B cell (primary cell): ENCODE results near the gene PCGF1. TPM values are rescaled to one million over a fixed set of nuclear protein-coding genes. Genes with fewer than 3 reads are reported as not detected.
"Not testable (repeated sequence)": the region's sequence is repeated elsewhere in the genome, so short reads cannot be mapped to it uniquely, and the experiment has no call there.

Experiments
- ATAC-seq: fragments of 200-7000 bp; cut with Tn5 transposase; one replicate; pipeline ENCODE4 v1.10.0; 2021; ENCODE audit warnings: low read depth, mild to moderate bottlenecking, moderate number of reproducible peaks, moderate library complexity
- CTCF ChIA-PET: fragments of 350-600 bp; sonication (Branson Sonifier 250); formaldehyde crosslinking; loops from one replicate; lab custom pipeline; 2021; ENCODE audit warnings: antibody characterized with exemption, inconsistent platforms; lab: Charles Lee
- POLR2A ChIA-PET: fragments of 350-600 bp; sonication (Branson Sonifier 250); formaldehyde crosslinking; loops from one replicate; lab custom pipeline; 2021; ENCODE audit warnings: antibody characterized with exemption; lab: Charles Lee
- DNase-seq: peaks from one replicate; pipeline ENCODE4 v3.0.0; 2013
- H2AFZ ChIP-seq: 2 replicates; pipeline ENCODE4 v1.6.1; 2012; ENCODE audit warnings: mild to moderate bottlenecking, low read depth, low read length; ENCODE audit not compliant: insufficient read depth, poor library complexity, severe bottlenecking
- H3K27ac ChIP-seq, 2 donors: 1 replicate in 1 of 2; 2 replicates in 1 of 2; pipeline ENCODE4 v1.5.1; 2012 to 2013; ENCODE audit warnings: low read length in 2 of 2, mild to moderate bottlenecking in 2 of 2, moderate library complexity in 1 of 2
- H3K27me3 ChIP-seq, 4 experiments: fragments of 200-600 bp in 1 of 4; sonication (generic) in 1 of 4; replicated peaks in 1 of 4; 1 replicate in 2 of 4; 2 replicates in 2 of 4; pipeline versions ENCODE4 v1.6.1 to v1.7.0; 2013 to 2016; ENCODE audit warnings: low read length in 3 of 4, mild to moderate bottlenecking in 2 of 4, mixed read lengths in 1 of 4, moderate library complexity in 1 of 4; ENCODE audit not compliant: insufficient read depth in 4 of 4, control insufficient read depth in 3 of 4; ENCODE audit errors: control extremely low read depth in 1 of 4
- H3K36me3 ChIP-seq, 2 experiments: replicated peaks in 1 of 2; 1 replicate in 1 of 2; 2 replicates in 1 of 2; pipeline versions ENCODE4 v1.6.1 to v1.7.1; 2013; ENCODE audit warnings: low read length in 1 of 2; ENCODE audit not compliant: insufficient read depth in 2 of 2, control insufficient read depth in 1 of 2; ENCODE audit errors: control extremely low read depth in 1 of 2, extremely low read depth in 1 of 2
- H3K4me1 ChIP-seq, 2 donors: fragments of 200-600 bp in 1 of 2; sonication (generic) in 1 of 2; 1 replicate in 1 of 2; 2 replicates in 1 of 2; pipeline versions ENCODE4 v1.5.1 to v1.6.1; 2013 to 2017; ENCODE audit warnings: low read length in 2 of 2; ENCODE audit not compliant: control insufficient read depth in 2 of 2, insufficient read depth in 2 of 2
- H3K4me2 ChIP-seq: replicated peaks from 2 replicates; pipeline ENCODE3; 2012; ENCODE audit warnings: mild to moderate bottlenecking, low read depth, low read length; ENCODE audit not compliant: poor library complexity, severe bottlenecking
- H3K4me3 ChIP-seq, 5 experiments: fragments of 200-600 bp in 1 of 5; sonication (generic) in 1 of 5; 1 replicate in 3 of 5; 2 replicates in 2 of 5; pipeline versions ENCODE4 v1.5.1 to v1.7.0; 2011 to 2016; ENCODE audit warnings: low read length in 4 of 5, mild to moderate bottlenecking in 4 of 5, low read depth in 2 of 5, control low read depth in 1 of 5, moderate library complexity in 1 of 5; ENCODE audit not compliant: insufficient read depth in 1 of 5; ENCODE audit errors: control extremely low read depth in 1 of 5, extremely low read depth in 1 of 5
- H3K79me2 ChIP-seq: fragments of 200-600 bp; sonication (generic); one replicate; pipeline ENCODE4 v1.6.0; 2016; ENCODE audit warnings: low read length; ENCODE audit not compliant: control insufficient read depth, insufficient read depth
- H3K9ac ChIP-seq: fragments of 200-600 bp; sonication (generic); 2 replicates; pipeline ENCODE4 v1.6.1; 2017; ENCODE audit warnings: mild to moderate bottlenecking, low read length, moderate library complexity
- H3K9me3 ChIP-seq, 3 donors: one replicate each; pipeline versions ENCODE4 v1.6.1 to v1.7.1; 2013; ENCODE audit warnings: low read length in 2 of 3; ENCODE audit not compliant: control insufficient read depth in 2 of 3, insufficient read depth in 1 of 3; ENCODE audit errors: control extremely low read depth in 1 of 3
- H4K20me1 ChIP-seq: 2 replicates; pipeline ENCODE4 v1.6.0; 2012; ENCODE audit warnings: mild to moderate bottlenecking, low read length; ENCODE audit not compliant: insufficient read depth, control insufficient read depth, poor library complexity, severe bottlenecking
- H3K27ac Mint-ChIP-seq: one replicate; pipeline ENCODE4 v1.8.0; 2021; ENCODE audit warnings: mixed read lengths
- H3K27me3 Mint-ChIP-seq: one replicate; pipeline ENCODE4 v1.8.0; 2021; ENCODE audit warnings: mixed read lengths
- H3K4me1 Mint-ChIP-seq: one replicate; pipeline ENCODE4 v1.8.0; 2021; ENCODE audit warnings: mixed read lengths
- H3K4me3 Mint-ChIP-seq: one replicate; pipeline ENCODE4 v1.8.0; 2021; ENCODE audit warnings: mixed read lengths
- H3K9me3 Mint-ChIP-seq: one replicate; pipeline ENCODE4 v1.8.0; 2022; ENCODE audit warnings: mixed read lengths; ENCODE audit not compliant: insufficient read depth
- CTCF ChIP-seq: fragments of 200-600 bp; IDR thresholded peaks from one replicate; pipeline ENCODE4 v1.8.0; 2022; ENCODE audit warnings: antibody characterized with exemption, mild to moderate bottlenecking
- EZH2 ChIP-seq: IDR thresholded peaks from 2 replicates; pipeline ENCODE4 v1.6.1; 2012; ENCODE audit warnings: borderline replicate concordance, low read depth, mild to moderate bottlenecking, moderate library complexity, low read length; ENCODE audit not compliant: insufficient read depth, poor library complexity, severe bottlenecking
- WGBS: methylation state at CpG from one replicate; pipeline ENCODE4 v1.1.5; 2013; ENCODE audit warnings: missing lambda C conversion rate; ENCODE audit not compliant: insufficient coverage; 5-methylcytosine and 5-hydroxymethylcytosine counted together
- intact Hi-C: fragments of 100-400 bp; cut with micrococcal nuclease; formaldehyde crosslinking; loops from one replicate; pipeline ENCODE4 v1.10.0; 2022
- polyA plus RNA-seq: library from polyadenylated mRNA; depleted of rRNA; stranded (reverse); fragments of >200 nt; gene quantifications from 2 replicates; pipeline ENCODE4 v1.2.3, GENCODE V29; 2012
- total RNA-seq, 2 donors: library from RNA; stranded (reverse); fragments of 120-200 nt in 1 of 2; gene quantifications; 1 replicate in 1 of 2; 2 replicates in 1 of 2; pipeline versions ENCODE4 v1.2.3 to v1.2.4, GENCODE V29; 2013 to 2022

Gene PCGF1
- total and polyA plus RNA-seq, 2 donors (not counting 1 experiment from before 2014, with no cell fraction given), result 21.9 to 40.1 TPM

DNA sequence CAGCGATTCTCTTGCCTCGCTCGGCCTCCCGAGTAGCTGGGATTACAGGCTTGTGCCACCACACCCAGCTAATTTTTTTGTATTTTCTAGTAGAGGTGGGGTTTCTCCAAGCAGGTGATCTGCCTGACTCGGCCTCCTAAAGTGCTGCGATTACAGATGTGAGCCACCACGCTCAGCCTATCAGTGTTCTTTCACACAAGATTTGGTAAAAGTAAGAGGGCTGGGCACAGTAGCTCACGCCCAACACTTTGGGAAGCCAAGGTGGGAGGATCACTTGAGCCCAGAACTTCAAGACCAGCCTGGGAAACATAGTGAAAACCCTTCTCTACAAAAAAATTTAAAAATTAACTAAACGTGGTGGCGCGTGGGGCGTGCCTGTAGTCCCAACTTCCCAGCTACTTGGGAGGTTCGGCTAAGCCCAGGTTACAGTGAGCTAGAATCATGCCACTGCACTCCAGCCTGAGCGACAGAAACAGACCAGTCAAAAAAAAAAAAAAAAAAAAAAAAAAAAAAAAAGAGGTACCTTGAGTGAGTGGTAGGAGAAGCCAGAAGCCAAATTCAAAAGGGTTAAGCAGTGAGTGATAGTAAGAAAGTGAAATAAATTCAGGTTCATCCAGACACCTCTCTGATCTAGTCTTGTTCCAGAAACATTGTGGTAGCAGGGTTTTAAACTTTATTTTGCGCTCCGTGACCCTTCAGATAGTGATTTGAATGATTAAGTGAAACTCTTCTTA is 36.0 kb downstream of the PCGF1 start:
- Histone ChIP-seq H4K20me1 (no peaks in the 10 kb centered on the region), H2AFZ (peak overlapping the region; percentile 94), H3K4me3 (peak overlapping the region; percentile 65 to 89 (median 67)), H3K9ac (peak overlapping the region; percentile 69), H3K4me2 (peak overlapping the region; percentile 85), H3K4me1 (peaks cover 16 to 22% of the 10 kb centered on the region in 2 donors), H3K27ac (peak overlapping the region; percentile 69 to 94), H3K36me3 (peaks cover 0 to 18% of the 10 kb centered on the region in 2 experiments), H3K79me2 (peaks cover 6% of the 10 kb centered on the region), H3K9me3 (peaks cover 0 to 5% (median 0%) of the 10 kb centered on the region in 3 donors), H3K27me3 (no peaks in the 10 kb centered on the region)
- DNase-seq, result no peak
- ATAC-seq, result no peak
- intact Hi-C loops, result loop anchor here (1.0 kb wide), 3 partner anchors 12 to 58 kb away; partner anchors contain the start of genes AUP1, HTRA2, TTC31 and WBP1
- CTCF ChIA-PET, result interaction anchor here (0.7 to 1.6 kb wide), 3 partner anchors 10 to 1258 kb away, joined by 4 to 6 read pairs (median 6); partner anchors contain the start of gene WBP1
- WGBS, result 81% methylated on average over 8 of the region's 16 CpGs
- H3K9me3 Mint-ChIP-seq, result no peaks in the 10 kb centered on the region
- POLR2A ChIA-PET, result interaction anchor here (0.7 to 4.1 kb wide), 3 partner anchors 10 to 364 kb away, joined by 7 to 63 read pairs (median 36); partner anchors contain the start of genes CCDC142, TTC31 and WBP1
- H3K4me1 Mint-ChIP-seq, result peaks cover 20% of the 10 kb centered on the region
- H3K27me3 Mint-ChIP-seq, result no peaks in the 10 kb centered on the region
- H3K4me3 Mint-ChIP-seq, result peak overlapping the region; percentile 99
- TF ChIP-seq EZH2 (no peak), CTCF (no peak)
- H3K27ac Mint-ChIP-seq, result peak overlapping the region; percentile 99

GRCh38 chr2:74470742-74471141 is 36.8 kb downstream of the PCGF1 start:
- Mint-ChIP-seq H3K4me3 (peak overlapping the region; percentile 53), H3K4me1 (peaks cover 24% of the 10 kb centered on the region), H3K27ac (peak overlapping the region; percentile 65)
- ATAC-seq, H3K27me3 ChIP-seq, H4K20me1 ChIP-seq, H2AFZ ChIP-seq, H3K4me2 ChIP-seq, intact Hi-C loops, H3K9me3 ChIP-seq, H3K9ac ChIP-seq, H3K27me3 Mint-ChIP-seq, H3K9me3 Mint-ChIP-seq, DNase-seq, H3K4me3 ChIP-seq: not testable (repeated sequence)
- WGBS, result 98% methylated on average over 8 of the region's 12 CpGs
- Histone ChIP-seq H3K27ac (peak overlapping the region in 1 of 2 donors; percentile 2), H3K79me2 (peaks cover 12% of the 10 kb centered on the region), H3K36me3 (peaks cover 0 to 14% of the 10 kb centered on the region in 2 experiments), H3K4me1 (peaks cover 19 to 27% of the 10 kb centered on the region in 2 donors)
- ChIA-PET POLR2A (interaction anchor here (4.1 kb wide), 2 partner anchors 11 to 13 kb away, joined by 36 to 63 read pairs; partner anchors contain the start of genes CCDC142, TTC31 and WBP1), CTCF (interaction anchor here (0.7 to 1.6 kb wide), 3 partner anchors 10 to 1257 kb away, joined by 4 to 6 read pairs (median 6); partner anchors contain the start of gene WBP1)
